ENCODE measurements around the gene ARSJ. TPM values are rescaled to one million over a fixed set of nuclear protein-coding genes. Genes with fewer than 3 reads are reported as not detected.

Gene ARSJ
- total RNA-seq, 1 experiment from 2014 or later: 4.6 TPM

DNA sequence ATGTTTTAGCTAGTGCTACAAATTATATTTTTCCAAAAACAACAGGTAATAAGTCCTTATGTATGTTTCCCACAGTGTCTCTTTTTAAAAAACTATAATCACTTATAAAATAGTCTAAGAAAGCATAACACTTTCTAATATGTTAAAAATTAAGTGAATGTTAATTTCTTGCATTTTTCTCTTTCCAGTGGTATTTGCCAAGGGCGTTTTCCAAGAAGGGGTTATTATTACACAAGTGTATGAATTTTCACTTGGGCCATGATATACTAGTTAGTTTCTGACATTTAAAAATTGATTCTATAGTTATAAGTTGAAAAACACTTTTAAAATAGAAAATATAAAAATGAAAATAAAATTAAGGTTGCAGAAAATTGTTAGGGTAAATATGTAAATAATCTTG lies 74.6 kb downstream of the ARSJ start:
- no peak for TF ChIP-seq EZH2 (IDR thresholded peaks at IDR 0.05; ENCODE audit: borderline replicate concordance, low read depth, low read length, poor library complexity, severe bottlenecking)
- no peak for TF ChIP-seq CTCF (conservative IDR thresholded peaks at IDR 0.05; ENCODE audit: low read depth, low read length)
- no peak for DNase-seq (ENCODE audit: low spot score)
- H3K4me1 ChIP-seq (ENCODE audit: insufficient read depth, low read length, poor library complexity, severe bottlenecking): peaks cover 15% of the 10 kb centered on the region
- no peaks in the 10 kb centered on the region for H3K9me3 ChIP-seq (ENCODE audit: low read depth, low read length, poor library complexity, severe bottlenecking)
- BruUV-seq (replicated peaks): no TSS peak
- CTCF ChIA-PET: no interaction called here
- no peak overlapping the region for H3K27ac ChIP-seq (ENCODE audit: low read depth, low read length, poor library complexity, severe bottlenecking)
- no peaks in the 10 kb centered on the region for H3K27me3 ChIP-seq (replicated peaks; ENCODE audit: insufficient read depth, low read depth, low read length, poor library complexity)
- H3K4me3 ChIP-seq (ENCODE audit: low read depth, low read length, poor library complexity, severe bottlenecking): no peak overlapping the region
- intact Hi-C loops (cut with micrococcal nuclease; ENCODE audit: unreplicated experiment): loop anchor here (1.0 to 10.0 kb wide), 2 partner anchors 121 to 360 kb away; no protein-coding TSS in a partner anchor
- POLR2A ChIA-PET (ENCODE audit: low non-redundant PET): no interaction called here
- no peaks in the 10 kb centered on the region for H3K36me3 ChIP-seq (ENCODE audit: insufficient read depth, low read length, poor library complexity, severe bottlenecking)

DNA sequence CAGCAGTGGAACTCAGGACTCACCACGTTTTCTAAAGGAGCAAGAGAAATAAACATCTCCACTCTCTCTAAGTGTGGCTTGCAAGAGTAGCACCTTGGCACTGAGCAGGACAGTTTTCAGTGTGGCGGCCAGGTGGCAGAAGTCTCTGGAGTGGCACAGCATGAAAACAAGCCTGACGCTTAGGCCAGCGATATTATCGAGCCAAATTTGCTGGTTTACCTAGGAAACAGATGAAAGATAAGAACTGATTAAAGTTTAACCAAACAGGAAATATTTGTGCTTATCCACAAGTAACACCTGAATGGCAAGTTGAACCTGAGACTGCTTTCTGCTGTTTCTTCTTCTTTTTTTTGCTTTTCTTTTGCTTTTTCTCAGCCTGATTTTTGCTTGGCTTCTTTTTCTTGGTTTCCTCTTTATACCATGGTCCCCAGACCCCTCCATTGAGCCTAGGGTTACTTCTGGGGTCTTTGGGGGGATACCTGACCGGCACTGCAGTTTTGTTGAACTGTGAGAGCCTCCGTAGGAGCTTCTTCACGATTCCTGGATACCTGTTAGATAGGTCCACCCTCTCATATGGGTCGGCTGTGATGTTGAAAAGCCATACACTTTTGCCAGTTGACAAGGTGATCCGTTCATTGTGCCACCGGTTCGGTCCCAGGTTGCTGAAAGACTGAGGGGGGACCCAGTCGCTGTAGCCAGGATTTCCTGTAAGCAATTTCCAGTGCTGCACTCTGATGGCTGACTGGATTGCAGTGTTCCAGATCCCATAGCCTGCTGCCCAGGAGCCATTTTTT lies 77.3 kb downstream of the ARSJ start:
- no peaks in the 10 kb centered on the region for H3K36me3 ChIP-seq (ENCODE audit: insufficient read depth, low read length, poor library complexity, severe bottlenecking)
- CTCF ChIA-PET: no interaction called here
- H3K27ac ChIP-seq (ENCODE audit: low read depth, low read length, poor library complexity, severe bottlenecking): no peak overlapping the region
- POLR2A ChIA-PET (ENCODE audit: low non-redundant PET): no interaction called here
- no peaks in the 10 kb centered on the region for H3K27me3 ChIP-seq (replicated peaks; ENCODE audit: insufficient read depth, low read depth, low read length, poor library complexity)
- intact Hi-C loops (cut with micrococcal nuclease; ENCODE audit: unreplicated experiment): loop anchor here (10.0 kb wide), 1 partner anchor 357 kb away; no protein-coding TSS in a partner anchor
- H3K4me1 ChIP-seq (ENCODE audit: insufficient read depth, low read length, poor library complexity, severe bottlenecking): peaks cover 15% of the 10 kb centered on the region
- H3K9me3 ChIP-seq (ENCODE audit: low read depth, low read length, poor library complexity, severe bottlenecking): no peaks in the 10 kb centered on the region
- no peak for TF ChIP-seq EZH2 (IDR thresholded peaks at IDR 0.05; ENCODE audit: borderline replicate concordance, low read depth, low read length, poor library complexity, severe bottlenecking)
- TF ChIP-seq CTCF (conservative IDR thresholded peaks at IDR 0.05; ENCODE audit: low read depth, low read length): no peak
- no peak overlapping the region for H3K4me3 ChIP-seq (ENCODE audit: low read depth, low read length, poor library complexity, severe bottlenecking)
- BruUV-seq (replicated peaks): no TSS peak
- no peak for DNase-seq (ENCODE audit: low spot score)

DNA sequence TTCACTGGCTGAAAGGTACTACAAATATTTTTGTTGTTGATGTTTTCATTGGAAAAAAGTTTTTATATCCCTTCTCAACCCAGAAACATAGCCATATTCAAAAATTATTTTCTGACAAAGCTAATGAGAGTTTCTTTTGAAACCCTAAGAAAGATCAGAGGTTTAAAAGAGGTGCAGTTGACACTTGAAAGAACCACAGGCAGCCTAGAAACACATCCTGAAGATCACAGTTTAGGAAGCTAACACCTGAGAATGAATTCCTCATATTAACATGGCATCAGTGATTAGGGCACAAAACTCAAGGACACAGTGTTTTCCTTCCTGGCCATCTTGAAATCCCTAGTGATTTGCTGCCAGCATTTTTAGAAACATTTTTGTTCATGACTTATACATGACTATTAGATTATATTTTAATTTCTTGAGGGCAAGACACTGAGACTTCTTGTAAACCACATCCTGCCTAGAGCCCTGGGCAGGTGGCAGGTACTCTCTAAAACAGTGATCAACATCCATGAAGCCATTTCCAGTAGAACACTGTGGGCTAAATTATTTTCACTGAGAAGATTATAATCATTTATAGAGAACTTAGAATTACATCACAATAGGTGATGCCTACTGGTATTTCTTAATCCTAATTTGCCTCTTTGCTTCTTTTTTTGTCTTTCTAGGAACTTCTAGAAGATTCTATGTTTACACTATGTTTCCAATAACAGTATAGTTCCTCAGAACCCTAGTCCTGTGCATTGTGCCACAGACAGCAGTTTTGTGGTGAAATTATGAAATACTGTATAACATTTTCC lies 80.0 kb downstream of the ARSJ start:
- no peaks in the 10 kb centered on the region for H3K4me1 ChIP-seq (ENCODE audit: insufficient read depth, low read length, poor library complexity, severe bottlenecking)
- H3K27ac ChIP-seq (ENCODE audit: low read depth, low read length, poor library complexity, severe bottlenecking): no peak overlapping the region
- no peak for DNase-seq (ENCODE audit: low spot score)
- no TSS peak for BruUV-seq (replicated peaks)
- POLR2A ChIA-PET (ENCODE audit: low non-redundant PET): no interaction called here
- no peaks in the 10 kb centered on the region for H3K36me3 ChIP-seq (ENCODE audit: insufficient read depth, low read length, poor library complexity, severe bottlenecking)
- CTCF ChIA-PET: no interaction called here
- intact Hi-C loops (cut with micrococcal nuclease; ENCODE audit: unreplicated experiment): loop anchor here (10.0 kb wide), 1 partner anchor 355 kb away; no protein-coding TSS in a partner anchor
- TF ChIP-seq CTCF (conservative IDR thresholded peaks at IDR 0.05; ENCODE audit: low read depth, low read length): no peak
- TF ChIP-seq EZH2 (IDR thresholded peaks at IDR 0.05; ENCODE audit: borderline replicate concordance, low read depth, low read length, poor library complexity, severe bottlenecking): no peak
- no peaks in the 10 kb centered on the region for H3K9me3 ChIP-seq (ENCODE audit: low read depth, low read length, poor library complexity, severe bottlenecking)
- H3K27me3 ChIP-seq (replicated peaks; ENCODE audit: insufficient read depth, low read depth, low read length, poor library complexity): no peaks in the 10 kb centered on the region
- no peak overlapping the region for H3K4me3 ChIP-seq (ENCODE audit: low read depth, low read length, poor library complexity, severe bottlenecking)
